Astrocyte (in vitro differentiated cells and primary cell): ENCODE results near the gene PRR9.

ENCODE experiments used
- CTCF ChIP-seq: IDR thresholded peaks from 2 replicates; pipeline ENCODE4 v1.5.1; 2011; ENCODE audit warnings: low read depth, mild to moderate bottlenecking, inconsistent platforms, low read length, moderate library complexity; ENCODE audit not compliant: insufficient read depth
- EZH2 ChIP-seq: IDR thresholded peaks from 2 replicates; pipeline ENCODE4 v1.6.1; 2012; ENCODE audit warnings: mild to moderate bottlenecking, low read length, inconsistent platforms; ENCODE audit not compliant: insufficient read depth

DNA sequence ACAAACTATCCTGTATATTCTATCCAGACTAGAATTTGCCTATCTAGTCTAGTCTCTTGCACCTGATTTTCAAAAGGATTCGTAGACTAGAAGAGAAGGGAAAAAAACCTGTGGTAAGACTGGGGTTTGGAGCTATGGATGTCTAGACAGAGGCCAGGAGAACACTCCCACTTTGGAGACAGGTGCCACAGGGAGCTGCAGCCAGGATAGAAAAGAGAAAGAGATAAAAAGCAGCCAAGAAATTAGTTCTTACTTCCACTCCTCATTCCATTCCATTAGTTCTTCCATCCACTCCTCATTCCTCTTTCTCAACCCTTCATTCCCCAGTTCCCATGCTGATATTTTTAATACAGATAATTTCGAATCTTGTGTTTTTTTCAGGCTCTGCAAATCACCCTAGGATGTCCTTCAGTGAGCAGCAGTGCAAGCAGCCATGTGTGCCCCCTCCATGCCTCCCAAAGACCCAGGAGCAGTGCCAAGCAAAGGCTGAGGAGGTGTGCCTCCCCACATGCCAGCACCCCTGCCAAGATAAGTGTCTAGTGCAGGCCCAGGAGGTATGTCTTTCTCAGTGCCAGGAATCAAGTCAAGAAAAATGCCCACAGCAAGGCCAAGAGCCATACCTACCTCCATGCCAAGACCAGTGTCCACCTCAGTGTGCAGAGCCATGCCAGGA is 496 bp downstream of the PRR9 start:
- no peak for TF ChIP-seq CTCF
- no peak for TF ChIP-seq EZH2
